NCI-H146 treated with DMSO at 0.1 percent for 48 hours (cell line): ENCODE results near the gene MELTF.

Source experiments
- DNase-seq: peaks from one replicate; lab custom pipeline; 2025; ENCODE audit not compliant: unreplicated experiment; lab: John Stamatoyannopoulos, UW

Gene MELTF

DNA sequence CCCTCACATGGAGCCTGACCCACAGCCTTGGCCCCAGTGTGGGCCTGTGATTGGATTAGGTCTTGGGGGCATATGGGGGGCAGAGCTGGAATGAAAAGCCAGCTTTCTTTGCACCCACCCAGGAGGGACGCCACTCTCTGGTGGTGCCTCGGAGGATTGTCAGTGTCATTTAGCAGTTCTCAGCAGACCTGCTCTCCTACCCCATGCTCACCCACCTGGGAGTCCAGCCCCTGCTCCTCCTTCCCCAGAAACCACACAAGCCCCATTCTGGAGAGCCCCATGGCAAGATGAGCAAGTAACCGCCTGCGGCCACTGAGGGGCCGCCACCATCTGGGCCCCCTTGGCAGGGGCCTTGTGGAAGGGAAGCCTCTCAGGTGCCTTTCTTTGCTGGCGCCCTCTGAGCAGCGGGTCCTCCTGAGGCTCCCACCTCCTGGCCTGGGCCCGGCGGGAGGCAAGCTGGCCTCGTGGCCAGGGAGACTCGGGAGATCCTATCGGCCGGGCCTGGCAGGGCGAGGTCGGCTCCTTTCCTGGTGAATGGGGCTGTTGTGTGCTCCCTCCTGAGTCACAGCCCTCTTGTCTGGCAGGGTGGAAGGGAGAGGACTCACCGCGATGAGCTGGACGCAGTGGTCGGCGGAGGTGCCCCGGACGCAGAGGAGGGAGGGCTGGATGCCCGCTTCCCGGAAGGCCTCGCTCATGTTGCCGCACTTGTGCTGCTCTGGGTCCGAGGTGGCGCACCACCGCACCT is 2.3 kb downstream of the MELTF start:
- DNase-seq: no peak

DNA sequence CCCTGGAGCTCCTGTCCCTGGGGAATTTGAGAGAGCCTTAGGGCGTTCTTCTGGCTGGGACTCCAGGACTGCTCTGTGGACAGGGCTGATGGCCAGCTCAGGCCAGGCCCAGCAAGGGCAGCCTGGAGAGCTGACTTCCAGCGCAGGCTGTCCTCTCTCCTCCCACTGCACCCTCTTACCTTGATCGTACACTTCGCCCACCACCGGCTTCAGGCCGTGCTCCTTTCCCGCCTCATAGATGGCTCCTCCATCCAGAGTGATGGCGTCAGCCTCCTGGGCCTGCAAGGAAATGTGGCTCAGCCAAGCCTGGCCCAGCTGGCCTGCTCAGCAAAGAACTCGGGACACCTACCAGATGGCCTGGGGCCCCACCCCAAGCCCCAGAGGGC is 3.1 kb downstream of the MELTF start:
- no peak for DNase-seq

DNA sequence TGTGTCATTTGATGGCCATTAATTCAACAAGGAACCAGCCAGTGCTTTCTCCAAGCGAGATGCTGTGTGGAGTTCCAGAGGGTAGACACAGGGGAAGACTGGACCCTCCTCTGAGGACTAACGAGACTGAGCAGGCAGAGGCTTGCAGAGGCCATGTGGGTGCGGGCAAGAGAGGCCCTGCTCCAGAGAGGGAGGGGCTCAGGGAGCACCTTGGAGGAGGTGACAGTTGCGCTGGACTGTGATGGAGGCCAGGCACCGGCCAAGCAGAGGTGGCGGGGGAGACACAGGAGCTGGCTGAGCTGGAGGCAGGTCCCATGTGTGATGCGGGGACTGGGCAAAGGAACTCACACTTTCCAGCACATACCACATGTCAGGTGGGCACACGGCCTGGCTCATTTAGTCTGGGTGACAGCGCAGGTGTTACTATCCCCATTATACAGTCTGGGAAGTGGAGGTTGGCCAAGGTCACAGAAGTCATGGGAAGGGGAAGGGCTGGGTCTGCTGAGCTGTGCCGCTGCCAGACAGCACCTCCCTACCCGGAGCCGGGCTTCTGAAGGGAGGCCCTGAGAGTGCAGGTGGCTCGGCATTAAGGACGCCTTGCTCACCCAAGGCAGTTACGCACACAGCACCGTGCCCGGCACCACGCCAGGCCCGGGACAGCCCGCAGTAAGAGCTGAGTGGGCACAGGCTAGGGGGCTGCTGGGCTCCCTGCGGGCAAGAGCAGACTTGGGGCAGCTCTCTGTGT is 3.7 kb downstream of the MELTF start:
- no peak for DNase-seq

DNA sequence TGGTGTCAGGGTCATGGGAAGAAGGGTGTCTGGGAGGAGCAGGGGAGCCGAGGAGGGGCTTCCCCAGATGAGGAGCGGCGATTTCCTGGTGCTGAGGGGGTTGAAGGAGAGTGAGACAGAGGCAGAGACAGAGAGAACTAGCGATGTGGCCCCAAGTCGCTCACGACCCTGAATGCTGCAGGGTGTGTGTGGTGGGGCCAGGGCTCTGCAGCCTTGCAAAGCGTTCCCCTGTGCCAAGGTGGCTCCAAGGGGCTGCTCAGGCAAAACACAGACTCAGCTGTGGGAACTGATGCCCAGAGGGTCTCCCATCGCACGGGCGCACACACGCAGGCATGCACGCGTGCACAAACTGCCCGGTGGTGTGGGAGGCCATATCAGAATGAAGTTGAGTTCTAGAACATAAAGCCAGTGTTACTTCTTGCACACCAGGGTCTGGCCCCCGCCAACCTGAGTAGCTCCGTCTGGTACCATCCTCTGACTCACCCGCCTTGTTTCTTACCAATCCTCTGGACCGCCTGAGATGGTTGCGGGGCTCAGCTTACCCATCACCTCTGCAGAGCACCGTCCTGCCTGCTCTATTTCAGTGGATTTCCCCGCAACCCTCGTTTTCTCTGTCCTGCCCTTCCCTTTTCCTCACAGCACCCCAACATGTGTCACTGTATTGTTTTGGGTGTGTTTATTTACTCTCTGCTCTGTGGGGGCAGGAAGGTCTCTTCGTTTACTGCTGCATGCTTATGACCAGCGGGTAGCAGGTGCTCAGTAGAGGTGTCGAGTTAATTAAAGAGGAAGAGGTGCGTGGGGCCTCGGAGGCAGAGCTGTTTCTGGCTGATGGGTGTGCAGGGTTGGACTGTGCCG is 4.5 kb downstream of the MELTF start:
- no peak for DNase-seq

DNA sequence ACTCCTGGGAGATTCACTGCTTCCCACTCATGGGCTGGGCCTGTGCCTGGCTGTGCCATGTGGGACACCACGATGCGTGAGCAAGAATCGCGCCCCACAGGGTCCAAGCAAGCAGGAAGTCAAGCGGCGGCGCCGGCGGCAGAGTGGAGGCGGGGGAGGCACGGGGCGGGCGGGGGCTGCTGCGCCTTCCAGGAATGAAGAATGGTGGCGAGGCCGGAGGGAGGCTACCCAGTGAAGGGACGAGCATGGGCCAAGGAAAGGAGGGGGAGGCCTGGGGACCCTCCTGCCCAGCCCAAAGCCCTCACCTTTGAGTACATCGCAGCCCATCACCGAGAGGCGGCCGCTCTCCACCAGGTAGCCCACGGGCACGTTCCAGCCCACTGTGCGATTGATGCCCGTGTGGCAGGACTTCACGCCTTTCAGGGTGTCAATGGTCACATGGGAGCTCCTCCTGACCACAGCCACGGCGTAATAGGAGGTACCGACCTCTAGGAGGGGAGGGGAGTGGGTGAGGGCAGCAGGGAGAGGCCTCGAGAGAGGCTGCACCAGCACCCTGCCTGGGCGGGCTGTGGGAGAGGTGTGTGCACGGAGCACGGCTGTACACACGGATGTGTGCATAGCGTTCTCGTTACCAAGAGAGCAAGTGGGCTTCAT is 5.5 kb downstream of the MELTF start:
- no peak for DNase-seq

DNA sequence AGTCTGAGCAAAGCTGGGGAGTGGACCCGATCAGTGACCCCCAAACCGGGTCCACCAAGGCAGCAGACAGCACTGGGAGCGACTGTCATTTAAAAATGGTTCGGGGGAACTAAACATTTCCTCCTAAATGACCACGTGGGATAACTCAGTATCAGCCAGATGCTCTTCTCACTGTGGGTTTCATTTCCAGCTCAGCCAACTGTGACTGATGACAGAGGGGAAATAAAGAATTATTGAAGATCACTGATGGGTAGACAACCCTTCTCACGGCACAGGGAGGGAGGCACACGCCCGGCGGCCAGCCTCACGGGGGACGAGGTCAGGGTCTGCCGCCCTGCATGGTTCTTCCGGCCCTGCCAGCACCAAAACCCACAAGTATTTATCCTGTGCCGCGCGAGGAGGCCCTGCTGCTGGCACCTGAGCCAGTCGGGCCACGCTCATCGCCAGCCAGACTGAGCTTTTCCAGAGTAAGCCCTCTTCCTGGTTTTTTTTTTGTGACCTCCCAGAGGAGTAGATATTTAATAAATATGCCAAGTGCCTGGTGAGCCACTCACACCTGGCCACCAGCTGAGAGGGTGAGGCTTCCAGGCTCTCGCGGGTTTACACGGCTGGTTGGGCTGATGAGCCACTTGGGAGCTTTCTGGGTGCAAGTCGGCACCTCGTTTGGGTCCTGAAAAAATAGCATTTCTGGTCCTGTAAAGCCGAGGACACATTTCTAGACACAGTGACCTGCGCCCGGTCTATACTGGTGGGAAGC is 6.2 kb downstream of the MELTF start:
- no peak for DNase-seq

DNA sequence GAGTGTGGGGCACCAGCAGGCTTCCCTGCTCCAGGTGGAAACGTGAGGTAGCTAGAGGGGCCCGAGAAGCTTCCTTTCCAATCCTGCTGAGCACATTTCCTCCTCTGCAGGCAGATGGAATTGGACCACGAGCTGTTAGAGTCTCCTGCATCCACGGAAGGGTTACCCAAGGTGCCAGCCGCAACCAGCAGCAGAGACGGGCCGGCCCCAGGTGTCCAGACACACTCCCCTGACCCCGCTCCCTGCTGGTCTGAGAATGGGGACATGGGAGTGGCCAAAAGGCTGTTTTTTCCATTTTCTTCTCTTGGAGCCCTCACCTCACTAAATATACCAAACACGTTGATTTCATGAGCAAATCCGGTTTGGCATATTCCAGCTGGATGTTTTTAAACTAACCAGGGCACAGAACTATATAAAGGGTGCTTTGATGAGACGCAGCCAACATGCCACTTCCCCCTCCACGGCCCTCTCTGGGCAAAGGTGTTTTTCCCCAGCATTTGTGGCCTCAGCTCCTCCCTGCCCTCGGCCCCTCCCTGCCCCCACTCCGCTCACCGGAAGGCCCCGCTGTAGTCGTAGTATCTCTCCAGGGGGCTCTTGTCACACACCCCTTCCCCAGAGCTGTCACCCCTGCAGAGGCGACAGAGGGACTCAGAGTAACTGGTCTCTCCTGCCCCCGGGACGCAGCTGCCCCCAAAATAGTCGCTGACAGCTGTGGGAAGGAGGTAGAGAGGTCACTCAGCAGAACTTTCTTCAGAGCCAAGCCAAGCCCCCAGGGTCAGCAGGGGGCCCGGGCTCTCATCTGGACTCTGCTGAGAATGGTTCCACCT is 7.0 kb downstream of the MELTF start:
- no peak for DNase-seq

DNA sequence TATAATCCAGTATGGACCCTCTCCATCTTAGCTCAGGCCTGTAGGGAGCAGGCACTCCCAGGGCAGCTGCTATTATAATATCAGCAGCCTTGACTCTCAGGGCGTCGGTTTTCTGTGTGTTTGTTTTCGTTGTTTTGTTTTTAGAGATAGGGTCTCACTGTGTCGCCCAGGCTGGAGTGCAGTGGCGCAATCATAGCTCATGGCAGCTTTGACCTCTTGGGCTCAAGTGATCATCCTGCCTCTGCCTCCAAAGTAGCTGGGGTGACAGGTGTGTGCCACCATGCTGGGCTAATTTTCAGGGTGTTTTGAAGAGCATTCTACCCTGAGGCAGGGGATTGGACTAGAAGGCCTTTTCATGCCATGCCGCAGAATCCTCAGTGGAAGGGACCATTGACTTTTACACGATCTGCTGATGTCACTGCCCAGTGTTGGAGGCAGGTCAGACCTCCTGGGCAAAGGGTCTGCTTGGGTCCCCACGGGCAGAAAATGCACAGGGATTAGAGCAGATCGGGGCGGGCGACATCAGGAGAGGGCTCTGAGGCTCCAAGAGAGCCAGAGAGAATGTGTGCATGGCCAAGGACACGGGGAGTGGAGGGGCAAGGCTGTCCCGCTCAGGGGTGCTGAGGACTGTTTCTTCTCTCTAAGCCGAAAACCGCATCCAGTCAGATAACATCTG is 7.8 kb downstream of the MELTF start:
- no peak for DNase-seq

DNA sequence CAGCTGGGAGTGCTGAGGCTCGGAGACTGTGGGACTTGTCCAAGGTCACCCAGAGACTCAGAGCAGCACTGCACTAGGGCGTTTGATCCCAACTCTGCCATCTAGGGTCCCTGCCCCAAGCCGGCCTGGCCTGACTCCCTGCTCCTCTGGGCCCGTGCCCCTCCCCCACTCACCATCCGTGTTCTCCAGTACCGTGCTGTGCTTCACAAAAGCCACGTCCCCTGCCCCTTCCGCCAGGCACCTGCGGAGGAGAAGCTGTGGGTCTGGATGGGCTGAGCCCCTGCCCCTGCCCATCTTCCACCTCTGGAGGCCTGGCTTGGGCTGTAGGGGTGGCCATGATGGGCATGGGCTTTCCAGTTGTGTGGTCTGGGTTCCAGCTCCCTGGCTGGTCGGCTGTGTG is 8.4 kb downstream of the MELTF start:
- no peak for DNase-seq

DNA sequence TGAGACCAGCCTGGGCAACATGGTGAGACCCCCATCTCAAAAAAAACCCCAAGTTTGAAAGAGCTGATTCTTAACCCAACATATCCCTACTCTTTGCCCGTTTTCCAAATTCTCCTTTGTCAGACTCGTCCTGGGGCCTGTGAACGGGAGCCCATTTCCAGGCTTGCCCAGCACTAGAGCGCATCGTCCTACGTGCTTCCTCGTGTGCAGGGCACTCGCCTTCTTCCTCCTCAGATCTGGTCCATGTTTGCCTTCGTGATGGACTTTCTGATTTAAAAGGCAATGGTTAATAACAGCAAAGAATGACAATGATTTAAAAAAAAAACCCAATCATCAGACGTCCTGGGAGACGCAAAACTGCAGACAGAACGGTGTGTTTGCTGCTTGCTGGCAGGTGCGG is 10.1 kb downstream of the MELTF start:
- DNase-seq: no peak

DNA sequence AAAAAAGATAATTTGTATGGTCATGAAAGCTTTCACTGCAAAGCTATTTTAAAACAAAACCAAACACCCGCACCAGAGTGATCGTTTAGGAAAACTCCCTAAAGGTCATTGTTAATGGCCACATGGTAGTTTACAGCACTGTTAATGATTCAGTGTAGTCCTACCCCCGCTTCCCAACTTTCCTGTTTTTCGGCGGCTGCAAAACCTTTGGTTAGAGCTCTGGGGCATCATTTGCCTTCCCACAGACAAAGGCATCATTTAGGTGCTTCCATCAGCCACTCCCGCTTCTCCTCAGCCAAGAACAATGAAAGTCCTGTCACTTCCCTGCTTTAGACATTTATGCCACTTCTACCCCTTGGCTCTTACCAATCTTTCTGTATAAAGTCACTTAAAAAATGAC is 10.6 kb downstream of the MELTF start:
- DNase-seq: no peak

DNA sequence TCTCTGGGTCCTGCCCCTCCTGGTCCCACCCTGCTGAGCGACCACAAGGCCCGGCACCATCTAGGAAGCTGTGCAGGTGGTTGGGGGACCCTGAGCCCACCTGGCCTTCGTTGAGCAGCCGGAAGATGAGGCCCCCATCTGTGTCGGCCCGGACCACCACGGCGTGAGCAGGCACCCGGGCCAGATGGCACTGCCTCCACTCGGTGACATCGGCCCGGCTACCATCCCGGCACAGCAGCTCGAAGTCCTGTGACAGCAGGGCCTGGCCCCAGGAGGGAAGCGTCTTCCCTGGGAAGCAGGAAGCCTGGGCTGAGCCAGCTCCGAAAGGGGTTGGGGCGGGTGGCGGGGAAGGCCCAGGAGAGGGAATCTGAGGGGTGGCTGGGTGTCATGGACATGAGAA is 12.6 kb downstream of the MELTF start:
- DNase-seq: no peak

DNA sequence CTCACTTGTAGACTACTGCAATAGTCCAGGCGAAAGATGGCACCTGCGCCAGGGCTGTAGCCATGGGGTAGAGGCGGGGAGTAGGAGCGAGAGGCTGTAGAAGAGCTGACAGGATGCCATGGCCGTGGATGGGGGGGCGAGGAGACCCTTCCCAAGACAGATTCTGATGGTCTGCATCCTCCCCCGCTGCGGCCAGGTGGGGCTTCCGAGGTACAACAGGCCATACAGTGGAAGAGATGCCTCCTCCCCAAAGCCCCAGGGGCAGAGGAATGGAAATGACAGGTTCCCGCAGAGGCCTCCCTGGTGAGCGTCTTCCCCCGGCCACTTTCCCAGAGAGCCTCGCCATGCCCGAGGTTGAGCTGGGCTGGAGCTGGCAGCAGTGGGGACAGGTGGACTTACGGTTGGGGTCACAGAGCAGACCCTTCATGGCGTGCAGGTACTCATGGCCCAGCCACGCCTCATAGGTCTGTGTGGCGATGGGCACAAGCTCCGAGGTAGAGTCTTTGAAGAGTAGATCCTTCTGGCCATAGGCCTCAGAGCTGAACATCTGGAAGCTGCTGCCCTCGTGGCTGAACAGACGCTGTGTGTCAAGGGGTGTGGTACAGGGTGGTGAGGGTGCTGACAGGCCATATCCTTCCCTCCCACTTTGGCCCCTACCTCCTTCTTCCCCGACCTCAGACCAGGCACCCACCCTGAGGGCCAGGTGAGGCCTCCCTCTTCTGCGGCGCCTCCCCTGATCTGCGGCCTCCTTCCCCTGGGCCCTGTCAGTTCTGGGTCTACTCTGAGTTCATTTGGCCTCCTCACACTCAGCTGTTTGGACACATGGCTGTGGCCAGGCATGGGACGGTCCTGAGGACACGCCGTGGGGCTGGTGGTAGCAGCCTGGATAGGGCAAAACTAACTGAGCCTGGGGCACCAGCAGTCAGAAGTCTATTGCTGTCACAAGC is 13.6 kb downstream of the MELTF start:
- no peak for DNase-seq

DNA sequence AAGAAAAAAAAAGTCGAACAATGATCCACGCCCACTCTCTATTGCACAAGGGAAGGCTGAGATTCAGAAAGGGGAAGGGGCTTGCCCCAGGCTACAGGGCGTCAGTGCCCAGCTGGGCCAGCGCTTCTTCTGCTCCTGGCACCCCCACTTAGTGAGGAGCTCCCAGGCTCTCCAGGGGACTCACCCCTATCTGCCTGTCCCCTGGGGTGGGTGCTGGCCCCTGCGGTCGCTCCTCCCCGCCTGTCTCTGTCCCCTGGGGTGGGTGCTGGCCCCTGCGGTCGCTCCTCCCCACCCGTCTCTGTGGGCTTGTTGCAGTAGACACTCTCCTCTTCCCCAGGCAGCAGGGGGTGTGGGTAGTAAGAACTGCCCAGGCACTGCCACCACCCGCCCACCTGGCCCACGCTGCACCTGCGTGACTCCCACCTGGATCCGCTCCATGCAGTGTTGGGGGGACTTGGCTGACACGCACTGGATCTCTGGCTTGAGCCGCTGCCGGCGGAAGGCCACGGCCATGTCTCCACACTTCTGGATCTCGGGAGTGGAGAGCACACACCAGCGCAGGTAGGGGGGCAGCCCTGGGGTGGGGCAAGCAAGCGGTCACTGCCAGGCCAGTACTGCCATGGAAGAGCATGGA is 14.6 kb downstream of the MELTF start:
- no peak for DNase-seq

DNA sequence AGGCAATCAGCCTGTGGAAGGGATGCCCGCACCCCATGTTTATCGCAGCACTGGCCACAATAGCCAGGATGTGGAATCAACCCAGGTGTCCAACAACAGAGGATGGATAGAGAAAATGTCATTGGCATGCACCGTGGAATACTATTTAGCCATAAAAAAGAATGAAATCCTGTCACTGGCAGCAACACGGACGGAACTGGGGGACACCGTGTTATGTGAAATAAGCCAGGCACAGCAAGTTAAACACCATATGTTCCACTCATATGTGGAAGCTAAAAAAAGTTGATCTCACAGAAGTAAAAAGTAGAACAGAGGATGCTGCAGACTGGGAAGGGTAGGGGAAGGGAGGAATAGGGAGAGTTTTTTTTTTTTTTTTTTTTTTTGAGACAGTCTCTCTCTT is 15.6 kb downstream of the MELTF start:
- DNase-seq: no peak

DNA sequence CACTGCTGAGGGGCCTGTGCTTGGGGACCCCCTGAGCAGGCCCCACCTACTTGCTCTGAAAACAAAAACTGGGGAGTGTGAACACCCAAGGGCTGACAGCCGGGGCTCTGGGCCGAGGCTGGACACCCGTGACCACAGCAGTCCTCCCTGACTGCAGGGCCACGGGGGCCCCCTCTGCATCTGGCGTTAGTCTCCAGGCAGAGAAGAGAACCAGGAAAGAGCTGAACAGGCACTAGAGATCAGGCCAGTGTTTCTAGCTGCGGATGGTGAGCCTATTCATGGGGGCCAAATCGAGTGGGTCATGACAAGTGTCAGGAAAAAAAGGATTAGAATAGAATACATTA is 17.1 kb downstream of the MELTF start:
- no peak for DNase-seq

DNA sequence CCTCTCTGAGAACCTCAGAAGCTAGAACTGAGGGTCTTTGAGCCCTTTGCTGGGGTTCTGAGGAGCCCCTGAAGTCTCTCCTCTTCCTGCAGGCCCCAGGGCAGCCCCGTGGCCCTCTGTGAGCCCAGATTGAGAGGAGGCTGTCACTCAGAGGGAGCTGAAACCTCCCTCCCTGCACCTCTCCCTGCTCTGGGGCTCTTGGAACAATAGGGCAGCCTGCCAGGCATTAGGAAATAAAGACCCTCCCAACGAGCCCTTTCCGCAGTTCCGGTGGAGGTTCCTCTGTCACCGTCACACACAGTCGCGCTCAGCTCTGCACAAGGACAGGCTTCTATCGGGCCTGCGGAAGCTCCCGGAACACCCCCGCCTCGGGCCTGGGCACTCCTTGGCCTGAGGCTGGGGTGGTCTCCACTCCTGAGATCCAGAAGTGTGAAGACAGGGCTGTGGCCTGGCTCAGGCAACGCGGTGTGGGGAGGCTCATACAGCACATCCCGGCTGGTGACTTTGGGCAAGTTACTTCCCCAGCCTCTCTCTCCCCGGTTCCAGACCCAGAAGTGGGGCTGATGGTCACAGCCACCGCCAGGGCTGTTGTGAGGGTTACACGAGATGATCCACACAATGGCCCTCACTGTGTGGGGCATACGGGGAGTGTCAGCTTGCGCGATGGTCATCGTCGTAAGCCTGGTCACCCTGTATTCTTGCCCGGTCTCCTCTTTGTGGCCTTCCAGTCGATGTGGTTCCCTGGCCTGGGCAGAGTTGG is 17.7 kb downstream of the MELTF start:
- DNase-seq: no peak
